ENCODE data around the gene NBPF26. TPM values are rescaled to one million over a fixed set of nuclear protein-coding genes. Genes with fewer than 3 reads are reported as not detected.
"Not testable (repeated sequence)": the region's sequence is repeated elsewhere in the genome, so short reads cannot be mapped to it uniquely, and the experiment has no call there.

Gene NBPF26
- total RNA-seq (ENCODE audit: low replicate concordance), result 22.4 and 39.4 TPM in 2 replicates
- long read RNA-seq, partial matches to known transcripts, result 3 of 6 reads
- long read RNA-seq, other reads (novel, unspliced or antisense), result 3 of 6 reads

GRCh38 chr1:120723715-120724402 is at the start of gene NBPF26:
TSS of gene NBPF26 (plus strand) at chr1:120723945.
- H3K4me3 Mint-ChIP-seq, result peak within 1 kb of the TSS; percentile 79
- H3K4me1 Mint-ChIP-seq (ENCODE audit: unreplicated experiment); H3K27ac Mint-ChIP-seq; H3K9me3 Mint-ChIP-seq; H3K27me3 Mint-ChIP-seq; H3K36me3 Mint-ChIP-seq: not testable (repeated sequence)
- peak; percentile 84 for DNase-seq (ENCODE audit: extremely low spot score, unreplicated experiment)

- not testable (repeated sequence) for H3K36me3 Mint-ChIP-seq; DNase-seq (ENCODE audit: extremely low spot score, unreplicated experiment); H3K27ac Mint-ChIP-seq; H3K4me1 Mint-ChIP-seq (ENCODE audit: unreplicated experiment); H3K4me3 Mint-ChIP-seq; H3K27me3 Mint-ChIP-seq; H3K9me3 Mint-ChIP-seq
Measured at GRCh38 chr1:120680106-120680819, 43.5 kb upstream of the NBPF26 start.

GRCh38 chr1:120680938-120681337 is 42.8 kb upstream of the NBPF26 start:
- not testable (repeated sequence) for H3K4me3 Mint-ChIP-seq; H3K27ac Mint-ChIP-seq; H3K27me3 Mint-ChIP-seq; DNase-seq (ENCODE audit: extremely low spot score, unreplicated experiment); H3K36me3 Mint-ChIP-seq; H3K4me1 Mint-ChIP-seq (ENCODE audit: unreplicated experiment); H3K9me3 Mint-ChIP-seq

GRCh38 chr1:120684397-120684796 is 39.3 kb upstream of the NBPF26 start:
- DNase-seq (ENCODE audit: extremely low spot score, unreplicated experiment); H3K27me3 Mint-ChIP-seq; H3K4me1 Mint-ChIP-seq (ENCODE audit: unreplicated experiment): not testable (repeated sequence)

GRCh38 chr1:120685622-120686021 is 38.1 kb upstream of the NBPF26 start:
- not testable (repeated sequence) for H3K36me3 Mint-ChIP-seq; H3K4me3 Mint-ChIP-seq; H3K27ac Mint-ChIP-seq; H3K9me3 Mint-ChIP-seq; H3K27me3 Mint-ChIP-seq; DNase-seq (ENCODE audit: extremely low spot score, unreplicated experiment); H3K4me1 Mint-ChIP-seq (ENCODE audit: unreplicated experiment)

More at GRCh38 chr1:120684397-120684796, 39.3 kb upstream of the NBPF26 start:
- H3K4me3 Mint-ChIP-seq, H3K27ac Mint-ChIP-seq, H3K9me3 Mint-ChIP-seq, H3K36me3 Mint-ChIP-seq: not testable (repeated sequence)

GRCh38 chr1:120687250-120687649 is 36.5 kb upstream of the NBPF26 start:
- not testable (repeated sequence) for H3K4me3 Mint-ChIP-seq; H3K36me3 Mint-ChIP-seq; H3K9me3 Mint-ChIP-seq; H3K4me1 Mint-ChIP-seq (ENCODE audit: unreplicated experiment); H3K27me3 Mint-ChIP-seq; DNase-seq (ENCODE audit: extremely low spot score, unreplicated experiment); H3K27ac Mint-ChIP-seq

- H3K27me3 Mint-ChIP-seq; H3K9me3 Mint-ChIP-seq; H3K4me1 Mint-ChIP-seq (ENCODE audit: unreplicated experiment); H3K27ac Mint-ChIP-seq; H3K36me3 Mint-ChIP-seq; H3K4me3 Mint-ChIP-seq; DNase-seq (ENCODE audit: extremely low spot score, unreplicated experiment): not testable (repeated sequence)
Measured at GRCh38 chr1:120700807-120701562, 22.8 kb upstream of the NBPF26 start.

- H3K4me3 Mint-ChIP-seq, result peak overlapping the region; percentile 68
- not testable (repeated sequence) for H3K4me1 Mint-ChIP-seq (ENCODE audit: unreplicated experiment)
Measured at GRCh38 chr1:120723358-120723714, 409 bp upstream of the NBPF26 start.

GRCh38 chr1:120724507-120724906 is 762 bp downstream of the NBPF26 start:
- H3K27me3 Mint-ChIP-seq; H3K36me3 Mint-ChIP-seq; H3K4me1 Mint-ChIP-seq (ENCODE audit: unreplicated experiment); DNase-seq (ENCODE audit: extremely low spot score, unreplicated experiment); H3K9me3 Mint-ChIP-seq; H3K27ac Mint-ChIP-seq: not testable (repeated sequence)
- H3K4me3 Mint-ChIP-seq, result peak overlapping the region; percentile 79

More at GRCh38 chr1:120723358-120723714, 409 bp upstream of the NBPF26 start:
- not testable (repeated sequence) for H3K27ac Mint-ChIP-seq; H3K27me3 Mint-ChIP-seq; DNase-seq (ENCODE audit: extremely low spot score, unreplicated experiment); H3K36me3 Mint-ChIP-seq; H3K9me3 Mint-ChIP-seq

GRCh38 chr1:120728811-120729210 is 5.1 kb downstream of the NBPF26 start:
- not testable (repeated sequence) for H3K4me3 Mint-ChIP-seq; DNase-seq (ENCODE audit: extremely low spot score, unreplicated experiment); H3K27me3 Mint-ChIP-seq; H3K9me3 Mint-ChIP-seq; H3K4me1 Mint-ChIP-seq (ENCODE audit: unreplicated experiment); H3K36me3 Mint-ChIP-seq; H3K27ac Mint-ChIP-seq

GRCh38 chr1:120769090-120769489 is 45.3 kb downstream of the NBPF26 start:
- H3K27ac Mint-ChIP-seq; H3K9me3 Mint-ChIP-seq; H3K4me3 Mint-ChIP-seq; H3K36me3 Mint-ChIP-seq; H3K27me3 Mint-ChIP-seq; DNase-seq (ENCODE audit: extremely low spot score, unreplicated experiment); H3K4me1 Mint-ChIP-seq (ENCODE audit: unreplicated experiment): not testable (repeated sequence)

- not testable (repeated sequence) for H3K9me3 Mint-ChIP-seq; H3K36me3 Mint-ChIP-seq; H3K27me3 Mint-ChIP-seq; DNase-seq (ENCODE audit: extremely low spot score, unreplicated experiment); H3K4me1 Mint-ChIP-seq (ENCODE audit: unreplicated experiment); H3K27ac Mint-ChIP-seq; H3K4me3 Mint-ChIP-seq
Measured at GRCh38 chr1:120805452-120805851, 81.7 kb downstream of the NBPF26 start.

Data from type B pancreatic cell (in vitro differentiated cells).